NCI-H2107 (cell line): ENCODE data around the gene MTA2.
"Not testable (repeated sequence)": the region's sequence is repeated elsewhere in the genome, so short reads cannot be mapped to it uniquely, and the experiment has no call there.

Source experiments
- DNase-seq: peaks from one replicate; lab custom pipeline; 2025; lab: John Stamatoyannopoulos, UW

Gene MTA2

DNA sequence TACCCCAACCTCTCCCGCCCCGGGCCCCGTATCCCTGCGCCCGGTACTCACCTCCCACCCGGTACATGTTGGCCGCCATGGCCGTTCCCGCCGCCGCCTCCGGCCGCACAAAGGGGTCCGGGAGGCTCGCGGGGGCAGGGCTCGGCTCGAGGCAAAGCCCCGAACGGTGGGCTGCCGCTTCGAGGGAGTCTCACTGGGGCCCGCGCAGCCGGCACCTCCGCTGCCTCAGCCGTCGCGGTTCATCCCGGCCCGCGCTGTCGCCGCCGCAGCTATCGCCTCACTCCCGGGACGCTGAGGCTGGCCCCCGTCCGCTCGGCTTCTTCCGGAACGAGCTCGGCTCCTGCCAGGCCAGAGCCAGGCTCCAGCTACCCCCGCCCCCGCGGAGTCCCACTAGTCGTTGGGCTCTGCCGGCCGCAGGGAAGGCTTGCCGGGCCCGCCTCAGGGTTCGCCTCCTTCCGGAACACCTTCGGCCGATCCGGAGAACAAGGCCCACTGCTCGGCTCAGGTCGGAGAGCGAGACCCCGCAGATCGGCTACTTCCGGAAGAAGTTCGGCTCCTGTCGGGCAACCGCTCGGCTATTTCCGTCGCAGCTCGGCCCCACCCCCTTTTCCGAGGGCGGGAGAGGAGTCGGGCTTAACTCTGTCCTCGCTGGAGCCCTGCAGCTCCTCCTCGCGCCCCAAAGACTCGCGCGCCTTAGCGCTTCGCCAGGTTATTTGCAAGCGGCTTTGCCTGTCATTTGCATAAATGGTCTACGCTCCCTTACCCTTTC, at the start of gene MTA2:
TSS of gene MTA2 (minus strand) at position 494 of the 769 bp plus-strand sequence. CDS start at position 79, 415 bp downstream.
- DNase-seq = peak; percentile 89

- not testable (repeated sequence) for DNase-seq
Observed at GRCh38 chr11:62650283-62650682, 48.6 kb upstream of the MTA2 start.

DNA sequence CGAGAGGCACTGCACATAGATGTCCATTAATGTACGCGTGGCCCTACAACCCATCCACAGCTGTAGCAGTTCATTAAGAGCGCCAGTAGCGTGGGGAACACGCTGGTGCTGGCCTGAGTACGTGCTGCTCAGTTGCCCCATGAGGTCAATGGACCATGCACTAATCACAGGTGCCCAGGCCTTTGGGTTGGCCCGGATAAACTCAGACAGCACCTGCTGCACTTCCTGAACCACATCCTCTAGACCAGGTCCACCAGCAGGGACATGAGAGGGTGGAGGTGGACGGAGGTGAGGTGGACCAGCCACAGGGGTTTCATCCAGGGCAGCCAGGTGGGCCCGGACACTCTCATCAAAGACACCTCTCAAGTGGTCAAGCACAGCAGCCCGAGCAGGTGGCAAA, 47.8 kb upstream of the MTA2 start:
- DNase-seq = no peak

DNA sequence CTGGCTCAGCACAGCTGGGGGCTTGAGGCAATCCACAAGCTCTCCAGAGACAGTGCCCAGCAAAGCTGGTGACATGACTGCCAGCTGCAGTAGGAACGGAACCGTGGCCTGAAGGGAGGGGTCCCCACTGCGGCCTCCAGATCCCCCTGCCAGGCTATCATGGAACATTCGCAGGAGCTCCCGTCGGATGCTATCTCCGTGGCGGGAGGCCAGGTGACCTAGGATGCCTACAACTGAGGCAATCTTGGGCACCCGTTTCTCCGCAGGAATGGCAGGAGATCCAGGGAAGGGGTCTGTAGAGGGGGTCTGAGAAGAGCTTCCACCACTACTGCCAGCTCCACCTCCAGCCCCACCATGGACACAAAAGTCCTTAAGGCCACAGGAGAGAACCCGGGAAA, 47.3 kb upstream of the MTA2 start:
- no peak for DNase-seq

DNA sequence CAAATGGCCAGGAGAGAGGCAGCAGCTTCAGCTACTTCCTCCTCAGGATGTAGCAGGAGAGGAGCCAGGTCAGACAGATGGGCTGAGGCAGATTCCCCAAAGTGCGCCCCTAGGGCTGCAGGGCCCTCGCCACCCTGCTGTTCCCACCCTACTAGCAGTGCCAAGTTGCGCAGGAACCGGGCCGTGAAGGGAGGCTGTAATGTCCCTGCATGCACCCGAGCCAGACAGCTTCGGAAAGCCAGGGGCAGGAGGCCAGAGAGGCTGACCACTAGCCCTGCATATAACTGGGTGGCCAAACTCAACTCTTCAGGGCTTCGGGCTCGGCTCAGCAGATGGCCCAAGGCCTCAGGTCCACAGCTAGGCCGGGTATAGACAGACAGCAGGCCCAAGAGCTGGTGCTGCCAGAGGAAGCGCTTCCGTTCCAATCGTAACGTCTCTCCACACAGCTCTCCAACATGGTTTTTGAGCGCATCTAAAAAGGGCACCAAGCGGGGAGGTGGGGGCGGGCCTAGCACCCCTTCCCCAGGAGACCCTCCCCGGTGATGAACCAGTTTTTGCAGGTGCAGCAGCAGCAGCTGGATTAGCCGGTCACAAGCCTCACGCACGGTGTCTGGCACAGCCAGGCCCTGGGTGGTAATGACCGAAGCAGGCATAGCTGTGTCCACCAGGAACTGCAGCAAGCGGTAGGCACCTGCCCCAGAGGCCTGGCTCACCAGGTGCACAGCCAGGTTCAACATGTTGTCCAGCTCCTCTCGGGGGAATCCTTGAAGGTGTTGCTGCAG, 46.7 kb upstream of the MTA2 start:
- DNase-seq = no peak

DNA sequence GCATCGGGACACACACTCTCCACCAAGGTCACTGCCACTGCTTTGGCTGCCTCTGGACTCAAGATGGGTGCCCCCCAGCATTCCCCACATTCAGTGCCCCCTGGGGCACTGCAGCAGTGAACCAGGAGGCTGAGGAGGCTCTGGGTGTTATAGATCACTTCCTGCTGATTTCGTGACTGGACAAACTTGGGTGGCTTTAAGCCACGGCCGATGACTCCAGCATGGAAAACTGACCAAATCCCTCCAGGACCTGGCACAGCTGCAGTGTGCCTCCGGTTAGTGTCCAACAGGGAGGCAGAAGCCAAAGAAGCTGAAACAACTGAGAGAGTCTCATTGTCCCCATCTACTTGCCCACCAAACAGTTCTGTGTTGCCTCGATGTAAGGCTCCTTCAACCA, 45.9 kb upstream of the MTA2 start:
- DNase-seq = no peak

GRCh38 chr11:62646825-62647608, 45.4 kb upstream of the MTA2 start:
- no peak for DNase-seq

DNA sequence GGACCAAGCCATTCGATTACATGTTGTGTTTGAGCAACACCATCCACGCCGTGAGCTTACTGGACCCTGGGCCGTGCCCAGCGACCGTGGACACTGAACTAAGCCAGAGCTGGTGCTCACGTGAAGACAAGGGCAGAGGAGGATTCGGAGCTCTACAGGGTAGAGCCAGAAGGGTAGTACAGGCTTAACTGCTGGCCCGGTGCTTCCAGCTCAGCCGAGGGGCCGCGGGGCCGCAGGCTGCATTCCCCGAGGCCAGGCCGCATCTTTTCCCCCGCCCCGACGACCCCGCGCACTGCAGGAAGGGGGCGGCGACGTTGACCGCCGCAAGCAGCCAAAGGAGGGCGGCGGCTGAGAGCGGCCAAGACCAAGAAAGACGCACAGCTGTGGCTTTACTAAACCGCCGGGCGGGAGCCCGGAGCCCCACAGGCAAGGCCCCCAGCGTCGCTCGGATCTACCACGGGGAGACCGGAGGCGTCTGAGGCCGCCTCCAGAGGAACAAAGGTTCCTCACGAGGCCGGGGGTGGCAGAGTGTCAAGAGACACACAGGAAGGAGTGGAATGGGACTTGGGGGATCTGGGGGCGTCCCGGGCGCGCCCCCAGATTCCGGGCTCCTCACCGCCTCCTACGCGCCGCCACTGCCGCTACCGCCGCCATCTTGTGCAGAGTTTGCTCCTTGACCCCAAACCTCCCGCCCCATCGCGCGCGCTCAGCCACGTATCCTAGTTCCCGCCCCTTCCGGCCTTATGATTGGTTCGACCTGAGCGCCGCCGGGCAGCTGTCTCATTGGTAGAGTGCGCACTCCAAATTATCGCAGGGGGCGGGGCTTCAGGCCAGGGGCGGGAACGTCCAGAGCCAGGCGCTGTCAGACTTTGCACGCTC, 44.5 kb upstream of the MTA2 start, which contains the start of gene GANAB:
TSS of gene GANAB (minus strand) at position 668 of the 879 bp plus-strand sequence. CDS start at position 654, 14 bp downstream.
- DNase-seq = peak; percentile 95

- no peak for DNase-seq
Observed at GRCh38 chr11:62645671-62645945, 43.9 kb upstream of the MTA2 start.

DNA sequence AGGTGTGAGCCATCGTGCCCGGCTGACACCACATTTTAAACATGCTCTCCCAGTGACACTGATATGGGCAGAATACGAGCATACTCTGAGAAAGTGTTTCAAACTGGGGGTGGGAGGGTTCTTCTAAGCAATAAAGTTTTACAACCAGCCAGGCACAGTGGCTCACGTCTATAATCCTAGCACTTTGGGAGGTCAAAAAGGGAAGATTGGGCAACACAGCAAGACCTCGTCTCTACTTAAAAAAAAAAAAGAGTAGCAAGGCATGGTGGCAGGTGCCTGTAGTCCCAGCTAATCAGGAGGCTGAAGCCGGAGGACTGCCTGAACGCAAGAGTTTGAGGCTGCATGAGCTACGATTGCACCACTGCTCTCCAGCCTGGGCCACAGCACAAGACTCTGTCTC, 42.6 kb upstream of the MTA2 start:
- no peak for DNase-seq

DNA sequence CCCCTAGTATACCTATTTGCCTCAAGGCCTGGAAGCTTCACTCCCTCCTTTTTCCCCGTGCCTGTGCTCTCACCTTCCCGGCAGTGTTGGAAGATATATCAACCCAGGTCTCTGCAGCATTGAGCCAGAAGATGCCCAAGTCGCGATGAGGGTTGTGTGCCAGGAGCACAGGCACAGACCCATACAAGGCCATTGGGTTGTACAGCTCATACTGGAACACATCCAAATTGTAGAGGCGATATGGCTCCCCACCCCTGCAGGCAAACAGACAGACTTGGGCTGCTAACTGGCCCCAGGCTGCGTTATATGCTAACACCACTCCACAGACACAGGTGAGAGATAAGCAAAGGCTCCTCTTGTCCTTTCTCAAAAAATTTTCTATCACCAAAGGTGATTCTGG, 30.8 kb upstream of the MTA2 start:
- DNase-seq = no peak

- no peak for DNase-seq
Observed at GRCh38 chr11:62627713-62628112, 26.0 kb upstream of the MTA2 start.

DNA sequence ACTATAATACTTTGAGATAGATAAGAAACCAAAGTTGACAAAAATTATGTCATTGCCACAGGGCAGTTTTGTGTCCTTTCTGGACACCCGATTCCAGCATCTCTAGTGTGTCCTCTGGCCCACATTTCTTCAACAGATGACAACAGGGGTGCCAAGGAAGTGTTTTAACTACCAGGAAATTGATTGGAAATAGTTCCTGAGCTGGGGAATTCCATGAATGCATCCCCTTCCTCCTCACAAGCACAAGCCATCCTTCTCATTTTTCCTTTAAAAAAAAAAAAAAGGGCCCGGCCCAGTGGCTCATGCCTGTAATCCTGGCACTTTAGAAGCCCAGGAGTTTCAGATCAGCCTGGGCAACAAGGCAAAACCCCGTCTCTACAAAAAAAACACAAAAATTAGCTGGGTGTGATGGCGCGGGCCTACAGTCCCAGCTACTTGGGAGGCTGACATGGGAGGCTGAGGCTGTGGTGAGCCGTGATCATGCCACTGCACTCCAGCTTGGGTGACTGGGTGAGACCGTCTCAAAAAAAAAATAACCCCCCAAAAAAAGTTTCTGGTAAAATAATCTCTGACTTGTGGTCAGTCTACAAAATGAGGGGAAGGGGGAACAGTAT, 20.9 kb upstream of the MTA2 start:
- no peak for DNase-seq

DNA sequence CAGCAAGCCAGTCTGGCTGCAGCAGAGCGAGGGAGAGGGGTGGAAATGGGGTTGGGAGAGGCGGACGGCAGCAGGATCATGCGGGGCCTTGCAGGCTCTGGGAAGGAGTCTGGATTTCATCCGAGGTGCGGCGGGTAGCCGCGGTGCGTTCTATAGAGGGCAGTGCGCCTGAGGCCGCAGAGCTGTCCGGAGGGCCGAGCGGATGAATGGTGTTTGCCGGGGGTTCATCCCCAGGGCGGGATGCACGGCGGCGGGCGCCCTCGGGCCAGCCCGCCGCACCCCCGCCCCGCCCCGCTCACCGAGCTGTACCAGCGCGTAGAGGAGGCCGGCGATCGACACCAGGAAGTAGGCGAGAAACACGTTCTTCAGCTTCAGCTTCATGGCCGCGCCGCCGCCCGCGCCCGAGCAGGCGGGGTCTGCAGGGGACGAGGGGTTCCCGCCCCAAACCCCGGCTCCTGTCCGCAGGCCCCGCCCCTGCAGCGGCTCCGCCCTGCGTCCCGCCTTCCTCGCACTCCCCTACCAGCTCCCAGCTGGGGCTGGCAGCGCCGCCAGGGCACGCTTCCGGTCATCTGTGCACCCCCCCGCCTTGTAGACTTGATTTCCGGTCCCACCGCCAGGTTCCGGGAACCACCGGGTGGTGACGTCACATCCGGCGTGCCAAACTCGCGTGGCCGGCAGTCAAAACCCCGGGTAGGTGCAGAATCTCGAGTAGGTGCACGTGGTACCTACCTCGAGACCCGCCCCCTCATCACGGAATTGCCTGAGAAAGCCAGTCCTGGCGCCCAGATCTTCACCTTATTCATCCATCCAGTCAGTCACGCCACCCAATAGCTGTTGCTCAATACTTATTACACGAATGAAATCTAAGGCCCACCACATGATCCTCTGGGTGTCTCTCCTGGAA, 20.2 kb upstream of the MTA2 start, which contains the start of gene B3GAT3:
TSS of gene B3GAT3 (minus strand) at position 420 of the 904 bp plus-strand sequence. CDS start at position 381, 39 bp downstream.
- DNase-seq = peak; percentile 93

GRCh38 chr11:62621027-62621566, 19.4 kb upstream of the MTA2 start:
- no peak for DNase-seq

GRCh38 chr11:62616957-62617356, 15.3 kb upstream of the MTA2 start:
- not testable (repeated sequence) for DNase-seq

GRCh38 chr11:62615521-62615920, 13.9 kb upstream of the MTA2 start:
- no peak for DNase-seq

DNA sequence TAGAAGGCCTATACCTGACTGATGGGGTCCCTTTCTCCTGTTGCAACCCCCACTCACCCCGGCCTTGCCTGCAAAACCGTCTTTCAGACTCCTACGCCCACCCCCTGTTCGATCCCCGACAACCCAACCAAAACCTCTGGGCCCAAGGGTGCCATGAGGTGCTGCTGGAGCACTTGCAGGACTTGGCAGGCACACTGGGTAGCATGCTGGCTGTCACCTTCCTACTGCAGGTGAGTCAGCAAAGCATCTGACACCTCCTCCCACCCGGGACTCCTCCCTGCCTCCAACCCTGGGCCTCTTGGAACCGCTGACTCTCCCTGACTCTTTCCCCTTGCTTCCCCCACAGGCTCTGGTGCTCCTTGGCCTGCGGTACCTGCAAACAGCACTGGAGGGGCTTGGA, 12.6 kb upstream of the MTA2 start:
- no peak for DNase-seq

DNA sequence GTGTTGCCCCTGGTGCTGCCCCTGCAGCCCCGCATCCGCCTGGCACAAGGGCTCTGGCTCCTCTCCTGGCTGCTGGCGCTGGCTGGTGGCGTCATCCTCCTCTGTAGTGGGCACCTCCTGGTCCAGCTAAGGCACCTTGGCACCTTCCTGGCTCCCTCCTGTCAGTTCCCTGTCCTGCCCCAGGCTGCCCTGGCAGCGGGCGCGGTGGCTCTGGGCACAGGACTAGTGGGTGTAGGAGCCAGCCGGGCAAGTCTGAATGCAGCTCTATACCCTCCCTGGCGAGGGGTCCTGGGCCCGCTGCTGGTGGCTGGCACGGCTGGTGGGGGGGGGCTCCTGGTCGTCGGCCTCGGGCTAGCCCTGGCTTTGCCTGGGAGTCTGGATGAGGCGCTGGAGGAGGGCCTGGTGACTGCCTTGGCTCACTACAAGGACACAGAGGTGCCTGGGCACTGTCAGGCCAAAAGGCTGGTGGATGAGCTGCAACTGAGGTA, 11.7 kb upstream of the MTA2 start:
- DNase-seq = no peak
